GM20431 (cell line): ENCODE data around the gene MUC2.

Experiments
- in situ Hi-C: fragments of 300-500 bp; cut with MseI, MboI; formaldehyde crosslinking; loops from one replicate; pipeline ENCODE4 v1.15.0; 2020; ENCODE audit warnings: low sequenced_read_pairs; ENCODE audit not compliant: unreplicated experiment

MUC2 gene

GRCh38 chr11:1036303-1036923 lies 38.3 kb upstream of the MUC2 start, which contains the start of gene MUC6:
MUC6 (minus strand) TSS chr11:1036718; CDS start chr11:1036655, 63 bp downstream.
- in situ Hi-C loops = no loop called here

GRCh38 chr11:1036931-1037330 lies 37.7 kb upstream of the MUC2 start:
- in situ Hi-C loops = no loop called here

GRCh38 chr11:1037506-1038055 lies 37.1 kb upstream of the MUC2 start:
- in situ Hi-C loops = no loop called here

- in situ Hi-C loops = no loop called here
Measured at GRCh38 chr11:1038361-1038760, 36.3 kb upstream of the MUC2 start.

GRCh38 chr11:1038921-1039320 lies 35.8 kb upstream of the MUC2 start:
- in situ Hi-C loops = no loop called here

GRCh38 chr11:1039481-1040427 lies 34.9 kb upstream of the MUC2 start:
- in situ Hi-C loops = no loop called here

GRCh38 chr11:1040428-1041148 lies 34.1 kb upstream of the MUC2 start:
- in situ Hi-C loops = no loop called here

- in situ Hi-C loops = no loop called here
Measured at GRCh38 chr11:1041149-1041467, 33.6 kb upstream of the MUC2 start.

GRCh38 chr11:1041471-1041870 lies 33.2 kb upstream of the MUC2 start:
- in situ Hi-C loops = no loop called here

GRCh38 chr11:1041936-1042608 lies 32.6 kb upstream of the MUC2 start:
- in situ Hi-C loops = no loop called here

GRCh38 chr11:1042626-1043562 lies 31.8 kb upstream of the MUC2 start:
- in situ Hi-C loops = no loop called here

GRCh38 chr11:1043563-1044096 lies 31.0 kb upstream of the MUC2 start:
- in situ Hi-C loops = no loop called here

GRCh38 chr11:1044160-1044559 lies 30.5 kb upstream of the MUC2 start:
- in situ Hi-C loops = no loop called here

- in situ Hi-C loops = no loop called here
Measured at GRCh38 chr11:1047595-1048156, 27.0 kb upstream of the MUC2 start.

GRCh38 chr11:1048375-1049070 lies 26.2 kb upstream of the MUC2 start:
- in situ Hi-C loops = no loop called here

GRCh38 chr11:1049071-1049405 lies 25.6 kb upstream of the MUC2 start:
- in situ Hi-C loops = no loop called here

- in situ Hi-C loops = no loop called here
Measured at GRCh38 chr11:1049431-1049891, 25.2 kb upstream of the MUC2 start.
